NCI-H2029 (cell line): Measurements from ENCODE around the gene OR2V2.
"Not testable (repeated sequence)": the region's sequence is repeated elsewhere in the genome, so short reads cannot be mapped to it uniquely, and the experiment has no call there.

Experiments
- DNase-seq: peaks from one replicate; lab custom pipeline; 2025; lab: John Stamatoyannopoulos, UW

Gene OR2V2, protein sequence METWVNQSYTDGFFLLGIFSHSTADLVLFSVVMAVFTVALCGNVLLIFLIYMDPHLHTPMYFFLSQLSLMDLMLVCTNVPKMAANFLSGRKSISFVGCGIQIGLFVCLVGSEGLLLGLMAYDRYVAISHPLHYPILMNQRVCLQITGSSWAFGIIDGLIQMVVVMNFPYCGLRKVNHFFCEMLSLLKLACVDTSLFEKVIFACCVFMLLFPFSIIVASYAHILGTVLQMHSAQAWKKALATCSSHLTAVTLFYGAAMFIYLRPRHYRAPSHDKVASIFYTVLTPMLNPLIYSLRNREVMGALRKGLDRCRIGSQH

DNA sequence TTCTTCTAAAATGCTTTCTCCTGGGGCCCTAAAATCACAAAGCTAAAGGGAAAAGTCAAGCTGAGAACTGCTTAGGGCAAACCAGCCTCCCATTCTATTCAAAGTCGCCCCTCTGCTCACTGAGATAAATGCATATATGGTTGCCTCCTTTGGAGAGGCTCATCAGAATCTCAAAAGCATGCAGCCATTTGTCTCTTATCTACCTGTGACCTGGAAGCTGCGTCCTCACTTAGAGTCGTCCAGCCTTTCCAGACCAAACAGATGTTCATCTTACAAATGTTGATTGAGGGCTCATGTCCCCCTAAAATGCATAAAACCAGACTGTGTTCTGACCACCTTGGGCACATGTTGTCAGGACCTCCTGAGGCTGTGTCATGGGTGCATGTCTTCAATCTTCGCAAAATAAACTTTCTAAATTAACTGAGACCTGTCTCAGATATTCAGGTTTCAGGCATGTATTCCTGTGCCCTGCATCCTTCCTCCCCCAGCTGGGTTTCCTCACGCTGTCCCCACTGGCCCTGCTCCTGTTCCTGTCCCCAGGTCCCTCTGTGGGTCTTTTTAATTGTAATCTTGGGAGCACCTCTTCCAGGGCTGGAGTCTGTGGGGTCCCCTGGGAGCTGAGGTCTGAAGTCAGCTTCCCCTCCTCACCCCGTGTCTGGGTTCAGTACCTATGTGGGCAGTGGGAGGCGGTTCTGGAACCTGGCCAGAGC, at the start of gene OR2V2:
TSS of gene OR2V2 (plus strand) at position 660 of the 710 bp plus-strand sequence. CDS start 7,357 bp downstream, outside the sequence.
- not testable (repeated sequence) for DNase-seq

DNA sequence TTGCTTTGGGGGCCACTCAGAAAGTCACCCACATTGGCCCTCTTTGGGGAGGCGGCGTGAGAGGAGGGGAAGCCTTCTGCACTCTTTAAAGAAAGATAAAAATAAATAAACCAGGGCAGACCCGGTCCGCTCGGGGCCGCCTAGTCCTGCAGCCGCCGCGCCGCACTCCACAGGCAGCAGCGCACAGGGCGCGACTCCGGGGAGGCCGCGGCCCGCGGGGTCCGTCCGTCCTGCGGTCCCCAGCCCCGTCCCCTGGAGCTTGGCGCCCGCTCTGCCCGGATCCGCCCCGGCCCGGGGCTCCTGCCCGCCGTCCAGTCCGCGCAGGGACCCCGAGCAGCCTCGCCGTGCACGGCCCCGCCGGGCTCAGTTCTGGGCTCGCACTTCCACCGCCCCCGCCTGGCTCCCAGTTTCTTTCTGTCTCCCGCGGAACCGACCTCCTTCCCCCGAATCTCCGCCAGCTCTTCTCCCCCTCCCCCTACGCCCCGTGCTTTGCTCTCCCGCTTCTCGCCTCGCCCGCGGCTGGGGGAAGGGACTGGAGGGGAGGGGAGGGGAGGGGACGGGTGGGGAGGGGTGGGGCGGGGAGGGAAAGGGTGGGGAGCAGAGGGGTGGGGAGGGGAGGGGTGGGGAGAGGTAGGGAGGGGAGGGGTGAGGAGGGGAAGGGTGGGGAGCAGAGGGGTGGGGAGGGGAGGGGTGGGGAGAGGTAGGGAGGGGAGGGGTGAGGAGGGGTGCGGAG, 49.5 kb upstream of the OR2V2 start:
- DNase-seq, result not testable (repeated sequence)

DNA sequence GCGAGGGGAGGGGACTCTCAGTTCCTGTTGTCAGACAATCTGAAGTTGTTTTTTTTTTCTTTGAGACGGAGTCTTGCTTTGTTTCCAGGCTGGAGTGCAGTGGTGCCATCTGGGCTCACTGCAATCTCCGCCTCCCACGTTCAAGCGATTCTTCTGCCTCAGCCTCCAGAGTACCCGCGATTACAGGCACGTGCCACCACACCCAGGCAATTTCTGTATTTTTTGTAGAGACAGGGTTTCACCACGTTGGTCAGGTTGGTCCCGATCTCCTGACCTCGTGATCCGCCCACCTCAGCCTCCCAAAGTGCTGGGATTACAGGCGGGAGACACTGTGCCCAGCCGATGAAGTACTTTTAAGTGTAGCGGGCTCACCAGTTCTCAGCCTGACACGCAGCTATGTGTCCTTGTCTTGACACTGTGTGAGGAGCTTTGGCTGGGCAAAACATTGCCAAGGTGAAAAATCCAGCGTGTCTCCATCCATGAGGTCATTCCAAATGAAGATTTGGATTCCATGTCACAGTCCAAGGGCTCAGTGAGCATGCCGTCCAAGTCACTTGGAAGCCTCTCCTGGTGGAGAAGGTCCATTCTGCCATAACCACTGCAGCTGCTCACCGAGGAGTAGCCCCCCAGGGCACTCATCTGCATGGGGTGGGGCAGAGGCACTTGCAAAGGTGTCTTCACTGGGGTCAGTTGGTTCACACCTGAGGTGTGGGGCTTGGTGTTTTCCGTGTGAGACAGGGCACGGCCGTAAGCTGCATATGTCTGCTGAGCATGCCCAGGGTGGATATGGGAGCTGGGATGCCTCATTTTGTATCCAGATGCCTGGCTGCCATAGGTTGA, 48.4 kb upstream of the OR2V2 start:
- DNase-seq, result no peak

DNA sequence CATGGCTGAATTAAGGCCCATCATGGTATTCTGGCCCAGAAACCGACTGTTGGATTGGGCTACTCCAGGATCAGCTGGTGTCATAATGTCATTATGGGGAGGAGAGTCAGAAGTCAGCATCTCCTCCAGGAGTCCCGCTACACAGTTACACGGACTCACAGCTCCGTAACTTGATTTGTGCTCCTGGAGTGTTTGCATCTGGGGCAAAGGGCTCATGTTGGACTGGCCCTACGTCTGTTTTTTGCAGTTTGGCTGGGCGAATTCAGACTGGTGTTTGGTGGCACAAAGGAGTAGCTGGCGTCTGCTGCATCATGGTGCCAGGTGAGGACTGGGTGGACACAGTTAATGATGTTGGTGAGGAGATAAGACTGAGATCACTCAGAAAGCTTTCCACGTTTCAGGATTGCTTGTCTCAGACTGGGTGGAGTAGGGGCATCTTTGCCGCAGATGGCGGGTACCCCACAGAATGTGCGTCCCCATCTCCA, 47.7 kb upstream of the OR2V2 start:
- DNase-seq, result no peak

DNA sequence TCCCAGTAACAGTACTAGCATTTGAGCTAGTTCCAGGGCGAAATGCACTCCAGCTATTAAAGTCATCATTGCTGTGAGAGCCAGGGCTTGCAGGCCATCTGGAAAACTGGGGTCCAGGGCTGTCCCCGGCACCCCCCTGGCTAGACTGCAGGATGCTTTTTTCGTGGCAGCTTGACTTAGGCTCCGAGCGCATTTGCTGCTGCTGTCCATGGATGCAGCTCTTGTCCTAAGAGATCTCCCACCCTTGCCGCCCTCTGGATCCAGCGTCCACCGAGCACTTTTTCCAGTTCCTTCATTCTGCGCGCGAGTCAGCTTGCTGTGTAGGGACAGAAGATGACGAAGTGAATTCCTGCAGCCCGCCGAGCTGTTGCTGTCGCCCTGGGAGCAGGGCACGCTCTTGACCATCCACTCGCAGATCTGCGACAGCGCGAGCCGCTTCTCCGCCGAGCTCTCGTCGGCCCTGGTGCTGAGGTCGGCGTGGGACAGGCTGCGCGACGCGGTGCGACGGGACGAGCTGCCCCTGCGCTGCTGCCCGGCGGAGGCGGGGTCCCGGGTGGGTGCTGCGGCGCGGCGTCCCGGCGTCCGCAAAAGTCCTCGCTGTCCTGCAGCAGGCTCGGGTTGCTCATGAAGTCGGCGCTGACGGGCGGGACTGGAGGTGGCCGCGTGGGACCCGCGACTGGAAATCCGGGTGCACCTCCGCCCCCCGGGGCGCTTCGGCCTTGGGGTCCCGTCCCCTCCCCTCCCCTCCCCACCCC, 47.1 kb upstream of the OR2V2 start:
- no peak for DNase-seq

DNA sequence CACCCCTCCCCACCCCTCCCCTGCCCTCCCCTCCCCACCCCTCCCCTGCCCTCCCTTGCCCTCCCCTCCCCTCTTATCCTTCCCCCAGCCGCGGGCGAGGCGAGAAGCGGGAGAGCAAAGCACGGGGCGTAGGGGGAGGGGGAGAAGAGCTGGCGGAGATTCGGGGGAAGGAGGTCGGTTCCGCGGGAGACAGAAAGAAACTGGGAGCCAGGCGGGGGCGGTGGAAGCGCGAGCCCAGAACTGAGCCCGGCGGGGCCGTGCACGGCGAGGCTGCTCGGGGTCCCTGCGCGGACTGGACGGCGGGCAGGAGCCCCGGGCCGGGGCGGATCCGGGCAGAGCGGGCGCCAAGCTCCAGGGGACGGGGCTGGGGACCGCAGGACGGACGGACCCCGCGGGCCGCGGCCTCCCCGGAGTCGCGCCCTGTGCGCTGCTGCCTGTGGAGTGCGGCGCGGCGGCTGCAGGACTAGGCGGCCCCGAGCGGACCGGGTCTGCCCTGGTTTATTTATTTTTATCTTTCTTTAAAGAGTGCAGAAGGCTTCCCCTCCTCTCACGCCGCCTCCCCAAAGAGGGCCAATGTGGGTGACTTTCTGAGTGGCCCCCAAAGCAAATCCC, 46.2 kb upstream of the OR2V2 start:
- not testable (repeated sequence) for DNase-seq

DNA sequence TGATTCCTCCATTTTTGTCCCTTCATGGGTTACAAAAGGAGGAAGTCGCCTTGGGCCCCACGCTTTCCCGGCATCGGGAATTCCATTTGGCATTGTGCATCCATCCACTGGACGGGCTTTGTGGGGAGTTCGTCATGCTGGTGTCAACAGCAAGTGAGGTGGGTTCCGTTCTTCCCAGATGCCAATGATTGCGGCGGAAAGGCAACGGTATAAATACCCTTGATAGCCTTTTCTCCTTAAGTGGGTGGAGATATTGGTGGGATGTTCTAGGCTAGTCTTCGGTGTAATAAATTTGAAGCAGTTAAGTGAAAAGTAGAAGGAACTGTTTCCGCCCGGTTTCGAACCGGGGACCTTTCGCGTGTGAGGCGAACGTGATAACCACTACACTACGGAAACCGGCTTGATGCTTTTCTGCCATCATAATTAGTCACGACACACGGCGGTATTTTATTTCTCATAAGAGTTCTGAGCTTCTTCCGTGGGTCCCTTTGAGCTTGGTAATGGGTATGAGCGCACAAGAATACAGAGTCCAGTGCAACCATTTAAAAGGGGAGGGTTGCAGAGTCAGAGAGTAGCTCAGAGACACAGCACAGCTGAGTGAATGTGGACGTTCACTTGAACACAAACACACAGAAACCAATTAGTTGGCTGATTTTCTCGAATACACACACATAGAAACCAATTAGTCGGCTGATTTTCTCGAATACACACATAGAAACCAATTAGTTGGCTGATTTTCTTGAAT, 45.3 kb upstream of the OR2V2 start:
- not testable (repeated sequence) for DNase-seq

DNA sequence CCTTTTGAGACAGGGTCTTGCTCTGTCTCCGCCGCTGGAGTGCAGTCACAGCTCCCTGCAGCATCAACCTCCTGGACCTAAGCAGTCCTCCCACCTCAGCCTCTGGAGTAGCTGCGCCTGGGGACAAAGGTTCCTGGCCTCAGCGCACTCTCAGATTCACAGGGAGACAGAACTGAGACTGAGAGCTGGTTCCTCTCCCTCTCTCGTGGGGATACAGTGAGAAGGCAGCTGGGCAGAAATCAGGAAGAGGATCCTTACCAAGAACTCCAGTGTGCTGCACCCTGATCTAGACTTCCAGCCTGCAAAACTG, 43.2 kb upstream of the OR2V2 start:
- not testable (repeated sequence) for DNase-seq

DNA sequence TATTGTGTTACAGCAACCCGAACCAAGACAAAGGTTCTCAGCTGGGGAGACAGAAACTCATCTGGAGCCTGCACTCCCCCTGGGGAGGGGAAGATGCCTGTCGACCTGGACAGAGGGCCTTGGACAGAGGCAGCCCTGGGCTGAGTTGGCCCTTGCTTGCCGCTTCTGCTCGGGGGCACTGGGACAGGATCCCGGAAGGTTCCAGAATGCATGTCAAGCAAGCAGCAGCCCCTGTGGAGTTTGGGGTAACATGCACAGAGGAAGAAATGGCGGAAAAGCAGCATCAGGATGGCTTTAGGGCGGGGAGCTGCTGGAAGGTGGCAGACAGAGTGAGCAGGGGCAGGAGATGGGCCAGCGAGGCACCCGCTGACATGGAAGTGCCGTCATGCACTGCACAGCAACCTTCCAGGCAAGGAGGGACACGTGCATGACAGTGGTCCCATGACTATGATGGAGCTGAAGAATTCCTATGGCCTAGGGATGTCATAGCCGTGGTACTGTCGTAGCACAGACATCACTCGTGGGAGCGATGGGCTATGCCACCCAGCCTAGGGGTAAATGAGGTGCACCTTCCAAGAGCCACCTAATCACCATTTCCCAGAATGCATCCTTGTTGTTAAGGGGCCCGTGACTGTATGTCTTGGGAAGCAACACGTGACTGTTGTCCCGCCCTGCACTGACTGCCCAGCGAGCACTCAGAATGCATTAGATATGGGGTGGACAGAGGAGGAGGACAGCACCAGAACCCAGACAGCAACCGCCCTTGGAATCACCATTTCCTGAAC, 42.6 kb upstream of the OR2V2 start:
- not testable (repeated sequence) for DNase-seq

DNA sequence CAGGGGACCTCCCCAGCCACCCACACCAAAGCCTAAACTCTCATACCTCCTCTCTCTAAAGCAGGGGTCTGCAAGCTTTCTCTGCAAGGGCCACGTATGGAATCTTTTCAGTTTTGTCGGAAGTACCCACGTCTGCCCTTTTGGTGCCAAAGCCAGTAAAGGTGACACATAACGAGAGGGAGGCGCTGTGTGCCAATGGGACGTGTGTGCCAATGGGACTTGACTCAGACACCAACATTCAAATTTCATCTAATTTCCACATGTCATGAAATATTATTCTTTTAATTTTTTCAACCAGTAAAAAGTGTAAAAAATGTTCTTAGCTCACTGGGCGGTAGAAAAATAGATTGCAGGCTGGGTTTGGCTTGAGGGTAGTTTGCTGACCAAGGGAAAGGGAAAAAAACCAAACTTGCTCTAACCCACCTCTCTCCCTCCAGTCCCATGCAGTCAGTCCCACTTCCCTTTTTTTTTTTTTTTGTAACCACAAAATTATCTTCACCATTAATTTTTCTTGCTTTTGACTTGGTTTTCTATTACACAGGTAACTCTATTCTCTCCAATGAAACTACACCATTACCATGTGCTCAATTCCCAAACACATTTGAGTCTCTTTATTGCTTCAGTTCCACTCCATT, 41.9 kb upstream of the OR2V2 start:
- no peak for DNase-seq

DNA sequence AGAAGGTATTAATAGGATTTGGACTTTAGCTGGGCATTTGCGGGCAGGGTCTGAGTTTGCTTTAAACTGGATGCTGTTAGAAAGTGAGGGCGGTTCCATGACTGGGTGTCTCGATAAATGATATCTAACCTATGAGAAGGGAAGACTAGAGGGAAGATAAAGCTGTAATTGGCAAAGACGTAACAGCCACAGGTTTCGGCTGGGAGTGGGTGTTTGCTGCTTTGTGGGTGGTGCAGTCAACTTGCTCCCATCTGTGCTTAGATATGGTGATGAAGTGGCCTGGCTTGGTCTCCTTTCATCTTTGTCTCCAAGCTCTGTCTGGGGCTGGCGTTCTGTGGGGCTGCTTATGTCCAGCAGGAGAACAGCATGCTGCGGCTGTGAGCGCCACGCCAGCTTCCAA, 39.7 kb upstream of the OR2V2 start:
- DNase-seq, result no peak

DNA sequence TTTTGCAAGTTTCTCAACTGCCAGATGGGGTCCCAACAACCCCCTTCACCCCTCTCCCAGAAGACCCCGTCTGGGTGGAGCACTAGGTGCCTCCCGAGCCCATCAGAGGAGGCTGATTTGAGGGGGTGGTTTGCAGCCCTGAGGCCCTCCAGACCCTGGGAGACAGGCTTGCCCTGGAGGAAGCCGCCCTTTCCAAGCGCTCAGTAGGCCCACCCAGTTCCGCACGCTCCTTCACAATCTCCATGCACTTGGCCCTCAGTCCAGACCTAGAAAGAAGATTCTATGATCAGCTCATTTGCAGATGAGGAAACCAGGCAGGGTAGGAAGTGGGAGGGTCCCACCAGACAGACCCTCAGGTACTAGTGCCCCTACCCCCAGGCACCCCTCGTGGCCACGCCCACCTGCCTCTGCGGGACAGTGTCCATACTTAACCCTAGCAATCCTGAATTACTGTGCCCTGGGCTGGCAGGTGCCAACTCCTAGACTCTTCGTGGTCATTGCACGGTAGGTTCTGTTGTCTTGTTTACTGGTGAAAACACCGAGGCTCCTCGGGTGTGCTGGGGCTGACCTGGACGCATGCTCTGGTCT, 38.7 kb upstream of the OR2V2 start:
- no peak for DNase-seq

DNA sequence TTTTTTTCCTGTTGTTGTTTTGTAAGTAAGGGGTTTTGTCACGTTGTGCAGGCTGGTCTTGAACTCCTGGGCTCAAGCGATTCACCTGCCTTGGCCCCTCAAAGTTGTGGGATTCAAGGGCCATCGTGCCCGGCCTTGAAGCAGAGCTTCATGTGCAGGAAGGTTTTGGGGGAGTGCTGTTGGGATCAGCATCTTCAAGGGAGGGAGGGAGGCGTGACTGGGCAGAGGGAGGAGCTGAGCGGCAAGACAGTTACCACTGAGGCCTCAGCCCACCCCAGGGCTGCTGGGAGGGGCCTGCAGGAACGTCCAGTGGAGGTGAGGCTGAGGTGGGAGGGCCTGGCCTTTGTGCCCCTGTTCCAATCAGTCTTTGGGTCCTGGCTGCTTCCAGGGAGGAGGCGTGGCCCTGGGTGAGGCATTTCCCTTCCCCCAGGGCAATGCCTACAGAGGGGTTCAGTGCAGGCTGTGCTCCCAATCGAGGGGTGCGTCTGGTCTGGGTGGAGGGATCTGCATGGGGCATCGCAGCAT, 37.8 kb upstream of the OR2V2 start:
- DNase-seq, result no peak

DNA sequence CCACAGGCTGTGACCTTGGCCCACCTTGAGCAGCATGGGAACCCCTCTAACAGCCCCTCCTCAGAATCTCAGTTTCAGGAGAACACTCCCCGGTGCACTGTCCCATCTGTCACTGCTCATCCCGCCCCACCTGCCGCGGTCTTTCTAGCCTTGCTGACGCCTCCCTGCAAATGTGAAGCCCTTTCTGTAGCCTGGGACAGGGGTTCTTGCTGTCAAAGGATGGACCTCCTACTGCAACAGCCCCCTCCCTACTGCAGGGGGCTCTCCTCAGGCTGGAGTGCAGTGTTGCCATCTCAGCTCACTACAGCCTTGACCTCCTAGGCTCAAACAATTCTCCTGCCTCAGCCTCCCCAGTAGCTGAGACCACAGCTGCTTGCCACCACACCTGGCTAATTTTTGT, 36.4 kb upstream of the OR2V2 start:
- no peak for DNase-seq

DNA sequence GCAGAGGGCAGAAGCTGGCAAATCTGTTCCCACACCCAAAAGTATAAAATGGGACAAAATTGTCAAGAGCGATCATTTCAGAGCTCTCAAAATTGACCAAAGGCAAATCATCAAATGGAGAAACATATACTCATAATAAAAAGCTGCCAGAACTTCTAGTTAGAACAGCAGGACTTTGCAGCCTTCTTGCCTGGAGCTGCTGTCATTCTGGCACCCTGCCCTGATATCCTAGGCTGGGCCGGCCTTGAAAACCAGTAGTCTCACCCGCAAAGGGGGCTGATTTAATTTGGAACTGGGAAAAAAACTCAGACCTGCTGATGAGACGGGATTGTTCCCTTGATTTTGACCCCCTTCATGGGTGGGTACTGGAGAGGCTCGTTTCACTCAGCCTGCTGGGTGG, 34.9 kb upstream of the OR2V2 start:
- DNase-seq, result no peak

DNA sequence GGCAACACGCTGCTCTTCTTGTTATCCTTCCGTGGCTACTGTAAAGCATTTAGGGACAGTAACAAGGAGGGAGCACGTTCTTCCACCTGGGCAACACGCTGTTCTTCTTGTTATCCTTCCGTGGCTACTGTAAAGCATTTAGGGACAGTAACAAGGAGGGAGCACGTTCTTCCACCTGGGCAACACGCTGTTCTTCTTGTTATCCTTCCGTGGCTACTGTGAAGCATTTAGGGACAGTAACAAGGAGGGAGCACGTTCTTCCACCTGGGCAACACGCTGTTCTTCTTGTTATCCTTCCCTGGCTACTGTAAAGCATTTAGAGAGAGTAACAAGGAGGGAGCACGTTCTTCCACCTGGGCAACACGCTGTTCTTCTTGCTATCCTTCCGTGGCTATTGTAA, 33.8 kb upstream of the OR2V2 start:
- DNase-seq, result not testable (repeated sequence)

DNA sequence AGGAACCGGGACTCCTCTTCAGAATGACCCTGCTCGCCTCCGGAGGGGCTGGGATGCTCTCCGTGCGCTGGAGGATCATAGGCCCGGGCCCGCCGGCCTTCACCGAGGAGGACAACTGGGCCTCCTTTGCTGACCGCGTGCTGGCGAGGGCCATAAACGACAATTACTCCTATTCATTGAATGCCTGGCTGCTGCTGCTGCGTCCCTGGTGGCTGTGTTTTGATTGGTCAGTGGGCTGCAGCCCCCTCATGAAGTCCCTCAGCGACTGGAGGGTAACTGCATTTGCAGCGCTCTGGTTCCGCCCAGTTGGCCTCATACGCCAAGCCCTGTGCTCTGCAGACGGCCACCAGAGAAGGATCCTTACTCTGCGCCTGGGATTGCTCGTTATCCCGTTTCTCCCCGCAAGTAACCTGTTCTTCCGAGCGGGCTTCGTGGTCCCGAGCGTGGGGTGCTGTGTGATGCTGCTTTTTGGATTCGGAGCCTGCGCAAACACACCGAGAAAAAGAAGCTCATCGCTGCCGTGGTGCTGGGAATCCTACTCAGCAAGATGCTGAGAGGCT, 33.0 kb upstream of the OR2V2 start:
- DNase-seq, result no peak
